HG02885 (cell line): ENCODE data around the gene C19orf25.

Source experiments
- ATAC-seq: cut with Tn5 transposase; IDR thresholded peaks from one replicate; pipeline ENCODE4 v1.9.1; 2021; ENCODE audit warnings: mild to moderate bottlenecking; ENCODE audit not compliant: unreplicated experiment, poor library complexity

The C19orf25 gene

DNA sequence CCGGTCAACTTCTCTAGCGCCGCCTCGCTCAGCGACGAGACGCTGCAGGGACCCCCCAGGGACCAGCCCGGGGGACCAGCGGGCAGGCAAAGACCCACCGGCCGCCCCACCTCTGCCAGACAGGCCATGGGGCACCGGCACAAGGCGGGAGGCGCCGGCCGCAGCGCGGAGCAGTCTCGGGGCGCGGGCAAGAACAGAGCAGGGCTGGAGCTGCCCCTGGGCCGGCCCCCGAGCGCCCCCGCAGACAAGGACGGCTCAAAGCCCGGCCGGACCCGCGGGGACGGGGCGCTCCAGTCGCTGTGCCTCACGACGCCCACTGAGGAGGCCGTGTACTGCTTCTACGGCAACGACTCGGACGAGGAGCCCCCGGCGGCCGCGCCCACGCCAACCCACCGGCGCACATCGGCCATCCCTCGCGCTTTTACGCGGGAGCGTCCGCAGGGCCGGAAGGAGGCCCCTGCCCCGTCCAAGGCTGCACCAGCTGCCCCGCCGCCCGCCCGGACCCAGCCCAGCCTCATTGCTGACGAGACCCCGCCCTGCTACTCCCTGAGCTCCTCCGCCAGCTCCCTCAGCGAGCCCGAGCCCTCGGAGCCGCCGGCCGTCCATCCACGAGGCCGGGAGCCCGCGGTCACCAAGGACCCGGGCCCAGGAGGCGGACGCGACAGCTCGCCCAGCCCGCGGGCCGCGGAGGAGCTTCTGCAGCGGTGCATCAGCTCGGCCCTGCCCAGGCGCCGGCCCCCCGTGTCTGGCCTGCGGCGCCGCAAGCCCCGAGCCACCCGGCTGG is 11.3 kb downstream of the C19orf25 start:
- no peak for ATAC-seq

DNA sequence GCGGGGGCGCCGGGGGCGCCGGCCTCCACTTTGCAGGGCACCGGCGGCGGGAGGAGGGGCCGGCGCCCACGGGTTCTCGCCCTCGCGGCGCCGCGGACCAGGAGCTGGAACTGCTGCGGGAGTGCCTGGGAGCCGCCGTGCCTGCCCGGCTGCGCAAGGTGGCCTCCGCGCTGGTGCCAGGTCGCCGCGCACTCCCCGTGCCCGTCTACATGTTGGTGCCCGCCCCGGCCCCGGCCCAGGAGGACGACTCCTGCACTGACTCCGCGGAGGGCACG is 11.9 kb downstream of the C19orf25 start:
- ATAC-seq: no peak

DNA sequence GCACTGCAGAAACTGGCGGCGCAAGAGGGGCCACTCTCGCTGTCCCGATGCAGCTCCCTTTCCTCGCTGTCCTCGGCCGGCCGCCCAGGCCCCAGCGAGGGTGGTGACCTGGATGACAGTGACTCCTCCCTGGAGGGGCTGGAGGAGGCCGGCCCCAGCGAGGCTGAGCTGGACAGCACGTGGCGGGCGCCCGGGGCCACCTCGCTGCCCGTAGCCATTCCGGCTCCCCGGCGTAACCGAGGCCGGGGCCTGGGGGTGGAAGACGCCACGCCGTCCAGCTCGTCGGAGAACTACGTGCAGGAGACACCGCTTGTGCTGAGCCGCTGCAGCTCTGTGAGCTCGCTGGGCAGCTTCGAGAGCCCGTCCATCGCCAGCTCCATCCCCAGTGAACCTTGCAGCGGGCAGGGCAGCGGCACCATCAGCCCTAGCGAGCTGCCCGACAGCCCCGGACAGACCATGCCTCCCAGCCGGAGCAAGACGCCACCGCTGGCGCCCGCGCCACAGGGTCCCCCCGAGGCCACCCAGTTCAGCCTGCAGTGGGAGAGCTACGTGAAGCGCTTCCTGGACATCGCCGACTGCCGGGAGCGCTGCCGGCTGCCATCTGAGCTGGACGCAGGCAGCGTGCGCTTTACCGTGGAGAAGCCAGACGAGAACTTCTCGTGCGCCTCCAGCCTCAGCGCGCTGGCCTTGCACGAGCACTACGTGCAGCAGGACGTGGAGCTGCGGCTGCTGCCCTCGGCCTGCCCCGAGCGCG is 12.4 kb downstream of the C19orf25 start:
- ATAC-seq: no peak

DNA sequence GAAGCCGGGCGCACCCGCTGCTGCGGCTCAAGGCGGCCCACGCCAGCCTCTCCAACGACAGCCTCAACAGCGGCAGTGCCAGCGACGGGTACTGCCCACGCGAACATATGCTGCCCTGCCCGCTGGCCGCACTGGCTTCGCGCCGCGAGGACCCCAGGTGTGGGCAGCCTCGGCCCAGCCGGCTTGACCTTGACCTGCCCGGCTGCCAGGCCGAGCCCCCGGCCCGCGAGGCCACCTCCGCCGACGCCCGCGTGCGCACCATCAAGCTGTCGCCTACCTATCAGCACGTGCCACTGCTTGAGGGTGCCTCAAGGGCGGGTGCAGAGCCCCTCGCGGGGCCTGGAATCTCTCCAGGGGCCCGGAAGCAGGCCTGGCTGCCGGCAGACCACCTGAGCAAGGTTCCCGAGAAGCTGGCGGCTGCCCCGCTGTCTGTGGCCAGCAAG is 13.0 kb downstream of the C19orf25 start:
- ATAC-seq: no peak

DNA sequence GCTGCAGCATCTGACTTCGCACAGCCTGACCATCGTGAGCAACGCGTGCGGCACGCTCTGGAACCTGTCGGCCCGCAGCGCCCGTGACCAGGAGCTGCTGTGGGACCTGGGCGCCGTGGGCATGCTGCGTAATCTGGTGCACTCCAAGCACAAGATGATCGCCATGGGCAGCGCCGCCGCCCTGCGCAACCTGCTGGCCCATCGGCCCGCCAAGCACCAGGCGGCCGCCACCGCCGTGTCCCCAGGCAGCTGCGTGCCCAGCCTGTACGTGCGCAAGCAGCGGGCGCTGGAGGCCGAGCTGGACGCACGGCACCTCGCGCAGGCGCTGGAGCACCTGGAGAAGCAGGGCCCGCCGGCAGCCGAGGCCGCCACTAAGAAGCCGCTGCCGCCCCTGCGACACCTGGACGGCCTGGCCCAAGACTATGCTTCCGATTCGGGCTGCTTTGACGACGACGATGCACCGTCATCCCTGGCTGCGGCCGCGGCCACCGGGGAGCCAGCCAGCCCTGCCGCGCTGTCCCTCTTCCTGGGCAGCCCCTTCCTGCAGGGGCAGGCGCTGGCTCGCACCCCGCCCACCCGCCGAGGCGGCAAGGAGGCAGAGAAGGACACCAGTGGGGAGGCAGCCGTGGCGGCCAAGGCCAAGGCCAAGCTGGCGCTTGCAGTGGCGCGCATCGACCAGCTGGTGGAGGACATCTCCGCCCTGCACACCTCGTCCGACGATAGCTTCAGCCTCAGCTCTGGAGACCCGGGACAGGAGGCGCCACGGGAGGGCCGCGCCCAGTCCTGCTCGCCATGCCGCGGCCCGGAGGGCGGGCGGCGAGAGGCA is 13.6 kb downstream of the C19orf25 start:
- ATAC-seq: no peak

DNA sequence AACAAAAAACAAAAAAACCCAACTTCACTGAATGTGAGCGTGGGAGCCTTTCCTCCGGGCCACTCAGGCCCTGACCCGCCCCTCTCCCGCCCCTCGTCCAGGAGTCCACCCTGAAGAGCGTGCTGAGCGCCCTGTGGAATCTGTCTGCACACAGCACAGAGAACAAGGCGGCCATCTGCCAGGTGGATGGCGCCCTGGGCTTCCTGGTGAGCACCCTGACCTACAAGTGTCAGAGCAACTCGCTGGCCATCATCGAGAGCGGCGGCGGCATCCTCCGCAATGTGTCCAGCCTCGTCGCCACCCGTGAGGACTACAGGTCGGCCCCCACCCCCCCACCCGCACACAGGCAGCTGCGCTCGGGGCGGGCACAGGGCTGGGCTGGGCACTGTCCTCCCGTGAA is 17.2 kb downstream of the C19orf25 start:
- no peak for ATAC-seq

DNA sequence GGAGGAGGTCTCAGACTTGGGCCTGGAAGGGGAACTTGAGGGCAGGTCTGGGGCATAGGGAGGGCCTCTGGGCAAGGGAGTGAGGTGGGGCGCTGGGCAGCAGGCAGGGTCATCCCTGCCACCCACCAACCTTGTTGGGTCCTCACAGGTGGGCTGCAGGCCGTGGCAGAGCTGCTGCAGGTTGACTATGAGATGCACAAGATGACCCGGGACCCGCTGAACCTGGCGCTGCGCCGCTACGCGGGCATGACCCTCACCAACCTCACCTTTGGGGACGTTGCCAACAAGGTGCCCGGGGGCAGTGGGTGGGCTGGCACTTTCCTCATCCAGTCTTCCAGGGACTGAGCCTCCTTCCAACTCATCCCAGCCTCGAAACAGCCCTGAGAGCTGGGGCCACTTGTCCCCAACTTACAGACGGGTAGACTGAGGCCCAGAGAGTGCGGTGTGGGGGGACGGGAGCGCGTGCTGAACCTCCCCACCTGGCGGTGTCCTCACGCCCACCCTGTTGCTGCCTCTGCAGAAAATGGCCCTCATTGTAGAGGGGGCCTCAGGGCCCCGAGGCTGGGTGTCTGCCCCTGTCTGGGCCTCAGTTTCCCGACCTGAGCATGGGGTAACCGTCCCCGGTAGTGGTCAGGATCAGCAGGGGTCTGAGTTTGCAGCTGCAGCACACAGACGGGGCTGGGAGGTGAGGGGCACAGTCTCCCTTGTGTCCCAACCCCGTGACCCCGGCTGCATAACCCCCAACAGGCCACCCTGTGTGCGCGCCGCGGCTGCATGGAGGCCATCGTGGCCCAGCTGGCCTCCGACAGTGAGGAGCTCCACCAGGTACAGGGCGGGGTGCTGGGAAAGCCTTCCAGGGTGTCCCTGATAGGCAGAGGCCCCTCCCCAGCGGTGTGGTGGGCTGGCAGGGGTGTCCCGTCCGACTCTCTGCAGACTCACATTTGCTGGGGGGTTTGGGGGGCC is 18.7 kb downstream of the C19orf25 start:
- no peak for ATAC-seq

DNA sequence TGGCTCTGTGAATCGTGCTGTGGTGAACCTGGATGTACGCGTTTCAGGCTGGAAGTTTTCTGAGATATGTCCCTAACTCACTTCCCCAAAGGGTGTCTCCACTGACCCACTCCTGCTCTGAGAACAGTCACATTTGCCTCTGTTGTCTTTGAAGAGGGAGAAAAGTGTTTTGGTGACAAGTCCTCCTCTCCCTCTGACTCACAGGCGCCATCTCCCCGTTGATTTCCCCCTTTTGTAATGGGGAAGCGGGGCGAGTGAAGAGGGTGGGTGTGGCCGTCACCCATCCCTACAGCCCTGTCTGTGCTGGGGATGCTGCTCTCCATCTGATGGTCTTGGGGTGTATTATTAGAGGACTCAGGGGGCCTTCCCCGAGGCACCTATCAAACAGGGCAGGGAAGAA is 19.5 kb downstream of the C19orf25 start:
- no peak for ATAC-seq

DNA sequence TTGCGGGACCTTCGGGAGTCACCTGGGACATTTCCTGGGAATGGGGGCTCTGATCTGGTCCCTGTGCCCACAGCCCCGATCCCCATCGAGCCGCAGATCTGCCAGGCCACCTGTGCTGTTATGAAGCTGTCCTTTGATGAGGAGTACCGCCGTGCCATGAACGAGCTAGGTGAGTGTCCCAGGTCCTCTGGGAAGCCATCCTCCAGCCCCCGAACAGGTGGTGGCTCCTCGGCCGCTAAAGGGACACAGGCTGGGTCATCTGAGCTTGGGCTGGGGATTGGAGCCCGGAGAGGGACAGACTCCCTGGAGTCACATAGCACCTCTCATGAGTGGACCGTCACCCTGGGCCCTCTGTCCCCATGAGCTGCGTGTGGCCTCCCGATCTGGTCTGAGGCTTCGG is 21.1 kb downstream of the C19orf25 start:
- ATAC-seq: no peak

DNA sequence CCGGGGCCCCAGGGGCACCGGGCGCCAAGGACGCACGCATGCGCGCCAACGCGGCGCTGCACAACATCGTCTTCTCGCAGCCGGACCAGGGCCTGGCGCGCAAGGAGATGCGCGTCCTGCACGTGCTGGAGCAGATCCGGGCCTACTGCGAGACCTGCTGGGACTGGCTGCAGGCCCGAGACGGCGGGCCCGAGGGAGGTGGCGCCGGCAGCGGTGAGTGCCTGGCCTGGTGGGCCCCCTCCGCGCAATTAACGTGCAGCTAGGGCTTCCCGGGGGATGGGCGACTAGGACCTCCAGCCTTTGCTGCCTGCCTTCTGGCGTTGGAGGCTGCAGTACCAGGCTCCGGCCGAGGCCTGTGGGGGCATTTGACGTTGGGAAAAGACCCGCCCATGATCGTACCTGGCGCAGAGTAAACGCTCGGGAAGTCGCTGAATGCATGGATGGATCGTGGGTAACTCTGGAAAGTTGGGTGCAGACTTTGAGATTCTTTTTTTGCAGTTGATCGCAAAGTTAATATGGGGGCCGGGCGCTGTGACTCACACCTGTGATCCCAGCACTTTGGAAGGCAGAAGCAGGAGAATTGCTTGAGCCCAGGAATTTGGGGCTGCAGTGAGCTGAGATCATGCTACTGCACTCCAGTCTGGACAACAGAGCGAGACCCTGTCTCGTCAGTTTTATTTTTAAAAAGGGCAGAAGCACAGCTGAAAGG is 21.8 kb downstream of the C19orf25 start:
- ATAC-seq: no peak

DNA sequence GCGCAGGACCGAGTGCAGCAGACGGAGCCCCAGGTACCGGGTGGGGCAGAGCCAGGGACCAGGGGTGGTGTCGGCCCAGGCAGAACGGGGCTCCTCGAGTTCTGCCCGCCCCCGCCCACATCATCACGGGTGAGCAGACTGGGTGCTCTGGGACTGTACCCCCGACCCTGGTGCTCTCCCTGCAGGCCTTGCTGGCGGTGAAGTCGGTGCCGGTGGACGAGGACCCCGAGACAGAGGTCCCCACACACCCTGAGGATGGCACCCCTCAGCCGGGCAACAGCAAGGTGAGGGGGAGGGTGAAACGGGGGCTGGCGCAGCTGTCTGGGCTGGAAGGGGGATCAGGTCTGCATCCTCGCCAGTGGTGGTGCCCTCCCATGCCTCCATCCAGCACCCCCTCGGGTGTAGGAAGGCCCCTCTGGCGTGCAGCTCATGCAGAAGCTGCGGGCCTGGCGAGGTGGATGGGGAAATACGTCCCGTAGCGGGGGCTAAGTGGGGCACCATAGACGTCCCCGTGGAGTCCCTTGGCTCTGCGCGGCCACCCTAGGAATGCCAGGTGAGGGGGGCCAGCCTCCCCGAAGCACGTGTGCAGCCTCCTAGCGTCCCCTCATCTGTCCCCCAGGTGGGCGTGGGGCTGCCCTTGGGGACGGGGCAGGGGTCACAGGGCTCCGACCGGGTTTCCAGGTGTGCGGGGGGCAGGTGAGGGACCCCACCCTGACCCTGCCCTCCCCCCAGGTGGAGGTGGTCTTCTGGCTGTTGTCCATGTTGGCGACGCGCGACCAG is 22.7 kb downstream of the C19orf25 start:
- no peak for ATAC-seq

DNA sequence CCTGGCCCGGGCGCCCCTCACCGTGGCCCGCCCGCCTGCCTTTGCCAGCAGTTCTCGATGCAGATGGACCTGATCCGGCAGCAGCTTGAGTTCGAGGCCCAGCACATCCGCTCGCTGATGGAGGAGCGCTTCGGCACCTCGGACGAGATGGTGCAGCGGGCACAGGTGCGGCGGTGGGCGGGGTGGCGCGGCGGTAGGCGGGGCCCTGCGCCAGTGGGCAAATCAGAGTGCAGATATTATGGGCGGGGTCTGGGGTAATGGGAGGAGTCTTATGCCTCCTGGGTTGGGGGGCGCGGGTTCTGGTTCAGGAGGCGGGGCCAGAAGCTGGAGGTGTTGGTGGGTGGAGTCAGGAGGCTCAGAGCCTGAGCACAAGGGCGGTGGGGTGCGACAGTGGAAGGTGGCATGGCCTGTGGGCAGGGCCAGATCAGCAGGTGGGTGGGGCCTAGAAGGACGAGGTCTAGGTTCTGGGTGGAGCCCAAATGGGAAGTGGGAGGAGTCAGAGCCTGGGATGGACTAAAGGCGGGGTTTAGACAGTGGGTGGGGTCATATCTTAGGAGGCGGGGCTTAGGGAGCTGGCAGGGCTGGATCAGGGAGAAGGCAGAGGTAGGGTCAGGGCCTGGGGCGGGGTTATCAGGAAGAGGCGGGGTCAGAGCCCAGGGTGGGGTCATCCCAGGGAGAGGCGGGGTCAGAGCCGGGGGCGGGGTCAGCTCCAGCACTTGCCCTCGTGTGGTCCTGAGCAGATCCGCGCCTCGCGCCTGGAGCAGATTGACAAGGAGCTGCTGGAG is 23.5 kb downstream of the C19orf25 start:
- no peak for ATAC-seq

DNA sequence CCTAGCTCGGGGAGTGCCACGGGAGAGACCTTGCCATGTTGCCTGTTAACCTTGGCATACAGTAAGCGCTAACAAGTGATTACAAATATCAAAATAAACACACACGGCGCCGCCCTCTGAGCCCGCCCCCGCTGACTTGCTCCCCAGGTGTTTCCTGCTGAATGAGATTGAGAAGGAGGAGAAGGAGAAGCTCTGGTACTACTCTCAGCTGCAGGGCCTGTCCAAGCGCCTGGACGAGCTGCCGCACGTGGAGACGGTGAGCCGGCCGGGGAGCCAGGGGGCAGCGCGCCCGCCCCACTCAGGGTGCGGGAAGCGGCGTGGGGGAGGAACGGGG is 24.0 kb downstream of the C19orf25 start:
- no peak for ATAC-seq

DNA sequence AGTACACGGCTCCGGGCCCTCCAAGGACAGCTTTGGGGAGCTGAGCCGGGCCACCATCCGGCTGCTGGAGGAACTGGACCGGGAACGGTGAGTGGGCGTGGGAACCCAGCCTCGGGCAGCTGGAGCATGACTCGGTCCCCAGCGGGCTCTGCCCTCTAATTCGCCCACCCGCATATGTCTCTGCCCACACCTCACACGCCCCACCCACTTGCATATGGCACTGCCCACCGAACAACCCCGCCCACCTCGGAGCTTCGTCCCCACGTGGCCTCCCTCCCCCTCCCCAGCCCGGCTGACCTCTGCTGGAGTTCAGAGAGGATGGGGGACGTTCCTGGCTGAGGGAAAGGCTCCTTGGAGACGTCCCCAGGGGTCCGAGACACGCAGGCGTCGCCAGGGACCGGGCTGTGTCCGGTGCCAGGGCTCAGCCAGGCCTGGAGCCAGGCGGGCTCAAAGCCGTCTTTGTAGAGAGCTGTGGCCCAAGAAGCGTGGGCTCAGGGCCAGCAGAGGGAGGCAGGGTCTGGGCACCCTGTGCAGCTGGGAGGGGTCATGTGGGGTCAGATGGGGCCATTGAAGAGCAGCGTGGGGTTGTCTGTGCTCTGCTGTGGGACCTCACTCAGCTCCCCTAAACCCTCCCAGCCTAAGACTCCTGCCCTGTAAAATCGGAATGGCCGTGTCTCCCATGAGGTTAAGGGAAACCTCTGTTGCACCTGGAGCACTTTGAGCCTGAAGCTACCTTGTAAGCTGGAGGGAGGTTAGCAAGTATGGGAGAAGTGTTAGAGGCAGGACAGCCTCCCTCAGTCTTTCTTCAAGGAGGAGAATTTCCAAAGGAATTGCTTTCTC is 25.3 kb downstream of the C19orf25 start:
- no peak for ATAC-seq

DNA sequence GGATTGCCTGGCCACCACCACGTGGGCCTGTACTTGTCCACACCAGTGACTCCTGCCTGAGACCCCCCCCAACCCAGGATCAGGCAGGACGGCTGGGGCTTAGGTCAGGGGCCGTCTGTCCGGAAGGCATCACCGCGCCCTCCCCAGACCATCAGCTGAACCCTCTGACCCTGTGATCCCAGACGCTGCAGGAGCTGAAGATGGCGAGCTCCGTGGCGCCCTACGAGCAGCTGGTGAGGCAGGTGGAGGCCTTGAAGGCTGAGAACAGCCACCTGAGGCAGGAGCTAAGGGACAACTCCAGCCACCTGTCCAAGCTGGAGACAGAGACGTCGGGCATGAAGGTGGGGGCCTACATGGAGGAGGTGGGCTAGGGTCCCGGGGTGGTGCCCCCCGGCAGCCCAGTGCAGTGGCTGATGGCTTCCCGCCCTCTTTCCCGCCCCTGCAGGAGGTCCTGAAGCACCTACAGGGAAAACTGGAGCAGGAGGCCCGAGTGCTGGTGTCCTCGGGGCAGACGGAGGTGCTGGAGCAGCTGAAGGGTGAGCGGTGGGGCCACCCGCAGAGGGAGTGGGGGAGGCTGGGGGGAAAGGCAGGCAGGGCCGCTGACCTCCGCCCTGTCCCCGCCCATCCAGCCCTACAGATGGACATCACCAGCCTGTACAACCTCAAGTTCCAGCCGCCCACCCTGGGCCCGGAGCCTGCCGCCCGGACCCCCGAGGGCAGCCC is 26.1 kb downstream of the C19orf25 start:
- ATAC-seq: no peak

DNA sequence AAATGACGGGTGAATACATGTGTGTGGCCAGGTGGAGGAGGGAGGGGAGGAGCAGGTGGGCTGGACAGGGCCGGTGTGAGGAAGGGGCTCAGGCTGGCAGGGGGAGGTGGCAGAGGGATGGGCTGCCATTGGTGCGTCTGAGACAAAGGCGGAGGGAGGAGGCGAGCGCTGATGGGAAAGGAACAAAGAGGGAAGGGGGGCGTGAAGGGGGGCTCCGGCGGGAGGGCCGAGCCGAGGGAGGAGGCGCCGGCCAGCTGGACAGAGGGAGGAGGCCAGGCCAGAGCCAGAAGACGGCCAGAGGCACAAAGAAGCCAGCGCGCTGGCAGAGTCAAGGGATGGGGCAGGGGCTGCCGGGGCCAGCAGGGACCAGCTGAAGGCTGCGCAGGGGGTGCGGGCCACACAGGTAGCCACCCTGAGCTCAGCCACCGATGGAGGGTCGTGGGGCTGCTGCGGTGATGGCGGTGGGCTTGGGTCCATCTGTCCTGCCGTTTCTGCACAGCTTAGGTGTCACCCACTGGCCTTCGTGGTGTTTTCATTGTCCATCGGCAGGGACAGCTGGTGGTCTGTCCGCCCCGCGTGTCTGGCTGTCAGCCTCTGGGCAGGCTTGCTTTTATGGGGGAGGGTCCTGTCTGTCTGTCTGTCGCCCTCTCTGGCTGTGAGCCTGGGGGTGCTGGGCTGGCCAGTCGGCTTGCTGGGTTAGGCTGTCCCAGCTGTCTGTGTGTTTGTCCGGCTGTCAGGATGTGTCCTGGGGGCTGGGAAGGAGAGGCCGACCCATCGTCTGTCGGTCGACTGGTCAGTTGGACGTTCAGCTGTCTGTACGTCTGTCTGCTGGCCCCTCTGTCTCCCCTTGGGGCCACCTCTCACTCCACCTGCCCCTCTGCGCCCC is 26.9 kb downstream of the C19orf25 start:
- ATAC-seq: no peak
